ENCODE measurements around the gene METAP2. TPM values are rescaled to one million over a fixed set of nuclear protein-coding genes. Genes with fewer than 3 reads are reported as not detected.
A peak's percentile ranks its signal among the peaks of the same experiment; 100 is the strongest.

METAP2 gene
- total RNA-seq, 1 donor from 2014 or later, result 51.4 TPM

GRCh38 chr12:95541436-95541835, 67.5 kb downstream of the METAP2 start:
- no peak for DNase-seq
- intact Hi-C loops (cut with DNase I), result no loop called here
- ATAC-seq (ENCODE audit: poor library complexity), result no peak

- intact Hi-C loops (cut with DNase I), result no loop called here
- DNase-seq (no peak), ATAC-seq (ENCODE audit: poor library complexity) (no peak)
These were observed 69.4 kb downstream of the METAP2 start for GRCh38 chr12:95543305-95543704.

- ATAC-seq (ENCODE audit: poor library complexity) (no peak), DNase-seq (no peak)
- intact Hi-C loops (cut with DNase I), result no loop called here
These were observed 70.8 kb downstream of the METAP2 start for GRCh38 chr12:95544756-95545155.

DNA sequence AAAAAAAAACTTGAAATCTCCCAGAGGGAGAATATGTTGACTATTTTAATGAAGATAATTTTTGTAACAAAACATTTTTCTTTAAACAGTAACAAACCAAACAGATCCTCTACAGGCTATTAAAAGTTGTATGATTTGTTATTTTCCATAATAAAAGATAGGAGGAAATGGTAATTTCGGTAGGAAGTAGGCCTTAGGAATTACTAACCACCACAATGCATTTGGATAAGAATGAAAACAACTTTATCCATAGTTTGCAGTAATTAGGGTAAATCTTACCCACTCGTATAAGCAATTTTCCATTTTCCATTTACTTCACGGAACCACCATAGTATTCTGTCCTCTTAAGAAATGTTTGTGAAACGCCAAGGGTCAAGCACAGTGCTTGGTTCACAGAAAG, 71.4 kb downstream of the METAP2 start:
- intact Hi-C loops (cut with DNase I), result no loop called here
- DNase-seq, result no peak

GRCh38 chr12:95545731-95546490, 72.0 kb downstream of the METAP2 start:
- intact Hi-C loops (cut with DNase I), result no loop called here
- DNase-seq (no peak), ATAC-seq (ENCODE audit: poor library complexity) (no peak)

More for the DNA sequence above, 71.4 kb downstream of the METAP2 start:
- no peak for ATAC-seq (ENCODE audit: poor library complexity)

- ATAC-seq (ENCODE audit: poor library complexity) (no peak), DNase-seq (no peak)
- intact Hi-C loops (cut with DNase I), result no loop called here
These were observed 72.5 kb downstream of the METAP2 start for GRCh38 chr12:95546491-95546813.

DNA sequence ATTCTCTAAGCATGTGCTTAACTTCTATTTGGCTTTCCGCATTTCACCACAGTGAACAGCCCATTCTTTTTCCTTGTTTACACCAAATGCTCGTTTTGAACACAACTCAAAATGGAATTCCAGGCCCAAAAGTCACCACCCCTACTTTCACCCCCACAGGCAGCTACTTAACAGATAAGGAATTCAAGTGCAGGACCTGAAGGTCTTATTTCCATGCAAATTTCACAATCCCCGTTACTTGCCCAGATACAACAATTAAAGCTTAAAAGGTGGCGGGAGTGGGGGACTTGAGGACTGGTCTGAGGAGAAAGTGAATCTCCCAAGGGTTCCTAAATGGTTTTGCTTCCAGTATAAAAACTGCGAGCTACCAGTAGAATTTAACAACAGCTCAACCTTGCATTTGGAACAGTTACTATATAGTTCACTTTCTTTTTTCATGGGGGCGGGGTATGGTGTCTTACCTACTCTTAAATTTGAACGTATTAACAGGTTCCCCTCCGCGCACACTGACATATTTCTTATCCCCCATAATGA, 73.6 kb downstream of the METAP2 start:
- DNase-seq (no peak), ATAC-seq (ENCODE audit: poor library complexity) (peak; percentile 7)
- intact Hi-C loops (cut with DNase I), result no loop called here

- no peak for DNase-seq
- ATAC-seq (ENCODE audit: poor library complexity), result peak; percentile 69
- intact Hi-C loops (cut with DNase I), result no loop called here
These were observed 74.1 kb downstream of the METAP2 start for GRCh38 chr12:95548056-95548538.

GRCh38 chr12:95548539-95549391, 74.8 kb downstream of the METAP2 start:
- DNase-seq (peak; percentile 70), ATAC-seq (ENCODE audit: poor library complexity) (peak; percentile 96)
- intact Hi-C loops (cut with DNase I), result no loop called here

DNA sequence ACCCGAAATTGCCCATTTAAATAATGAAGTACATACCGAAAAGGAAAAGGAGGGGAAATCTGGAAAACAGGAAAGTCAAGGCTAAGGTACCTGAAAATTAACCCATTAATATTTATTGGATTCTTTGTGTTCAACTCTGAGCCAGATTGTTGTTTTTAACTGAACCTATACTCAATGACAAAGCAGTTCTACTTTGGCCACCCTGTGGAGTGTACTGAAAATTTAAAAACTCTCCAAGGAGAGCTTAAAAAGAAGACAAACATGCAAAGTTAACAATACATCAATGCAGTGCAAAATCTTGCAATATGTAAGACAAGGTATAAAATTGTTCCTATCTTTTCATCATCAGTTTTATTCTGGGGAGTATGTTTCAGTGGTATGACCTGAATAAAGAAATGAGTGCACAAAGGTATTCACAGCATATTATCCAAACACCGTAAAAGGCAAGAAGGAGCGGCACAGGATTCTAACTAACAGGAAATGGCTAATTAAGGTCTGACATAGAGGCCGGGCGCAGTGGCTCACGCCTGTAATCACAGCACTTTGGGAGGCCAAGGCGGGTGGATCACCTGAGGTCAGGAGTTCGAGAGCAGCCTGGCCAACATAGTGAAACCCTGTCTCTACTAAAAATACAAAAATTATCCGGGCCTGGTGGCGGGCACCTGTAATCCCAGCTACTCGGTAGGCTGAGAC, 75.6 kb downstream of the METAP2 start:
- no peak for ATAC-seq (ENCODE audit: poor library complexity)

DNA sequence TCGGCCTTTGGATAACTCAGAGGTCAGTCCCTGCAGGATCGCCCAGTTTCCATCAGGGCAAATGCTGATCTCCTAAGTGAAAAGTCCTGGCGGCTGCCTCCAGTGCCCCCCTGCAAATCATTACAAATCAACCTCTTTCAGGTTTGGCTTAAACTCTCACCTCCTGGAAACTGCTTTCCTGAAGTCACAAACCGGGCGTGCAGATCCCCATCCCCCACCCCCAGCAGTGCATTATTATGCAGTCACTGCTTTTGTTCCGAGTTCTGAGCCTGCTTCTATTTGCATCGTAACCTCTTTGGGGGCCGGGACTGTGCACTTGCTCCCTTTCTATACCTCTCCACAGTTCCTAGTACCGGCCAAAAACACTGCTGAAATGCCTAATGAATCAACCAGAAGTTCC, 77.4 kb downstream of the METAP2 start, which contains the start of gene USP44:
USP44 (minus strand) TSS at position 172 of the 400 bp plus-strand sequence. CDS start 17,220 bp downstream, outside the sequence.
- intact Hi-C loops (cut with DNase I), result no loop called here
- ATAC-seq (ENCODE audit: poor library complexity), result no peak
- DNase-seq, result no peak

More for the DNA sequence above, 75.6 kb downstream of the METAP2 start:
- intact Hi-C loops (cut with DNase I), result no loop called here
- DNase-seq, result no peak

- intact Hi-C loops (cut with DNase I), result no loop called here
- ATAC-seq (ENCODE audit: poor library complexity) (no peak), DNase-seq (no peak)
These were observed 78.1 kb downstream of the METAP2 start for GRCh38 chr12:95551913-95552516.

- no peak for DNase-seq
- no peak for ATAC-seq (ENCODE audit: poor library complexity)
- intact Hi-C loops (cut with DNase I), result no loop called here
These were observed 79.4 kb downstream of the METAP2 start for GRCh38 chr12:95553197-95553943.

GRCh38 chr12:95554532-95555071, 80.7 kb downstream of the METAP2 start:
- no peak for DNase-seq
- no peak for ATAC-seq (ENCODE audit: poor library complexity)
- intact Hi-C loops (cut with DNase I), result no loop called here

GRCh38 chr12:95557625-95558024, 83.7 kb downstream of the METAP2 start:
- ATAC-seq (ENCODE audit: poor library complexity) (no peak), DNase-seq (no peak)
- intact Hi-C loops (cut with DNase I), result no loop called here
